ENCODE data around the gene JMJD1C. TPM values are rescaled to one million over a fixed set of nuclear protein-coding genes. Genes with fewer than 3 reads are reported as not detected.

JMJD1C gene
- total RNA-seq, 1 experiment from 2014 or later: 67.6 TPM

DNA sequence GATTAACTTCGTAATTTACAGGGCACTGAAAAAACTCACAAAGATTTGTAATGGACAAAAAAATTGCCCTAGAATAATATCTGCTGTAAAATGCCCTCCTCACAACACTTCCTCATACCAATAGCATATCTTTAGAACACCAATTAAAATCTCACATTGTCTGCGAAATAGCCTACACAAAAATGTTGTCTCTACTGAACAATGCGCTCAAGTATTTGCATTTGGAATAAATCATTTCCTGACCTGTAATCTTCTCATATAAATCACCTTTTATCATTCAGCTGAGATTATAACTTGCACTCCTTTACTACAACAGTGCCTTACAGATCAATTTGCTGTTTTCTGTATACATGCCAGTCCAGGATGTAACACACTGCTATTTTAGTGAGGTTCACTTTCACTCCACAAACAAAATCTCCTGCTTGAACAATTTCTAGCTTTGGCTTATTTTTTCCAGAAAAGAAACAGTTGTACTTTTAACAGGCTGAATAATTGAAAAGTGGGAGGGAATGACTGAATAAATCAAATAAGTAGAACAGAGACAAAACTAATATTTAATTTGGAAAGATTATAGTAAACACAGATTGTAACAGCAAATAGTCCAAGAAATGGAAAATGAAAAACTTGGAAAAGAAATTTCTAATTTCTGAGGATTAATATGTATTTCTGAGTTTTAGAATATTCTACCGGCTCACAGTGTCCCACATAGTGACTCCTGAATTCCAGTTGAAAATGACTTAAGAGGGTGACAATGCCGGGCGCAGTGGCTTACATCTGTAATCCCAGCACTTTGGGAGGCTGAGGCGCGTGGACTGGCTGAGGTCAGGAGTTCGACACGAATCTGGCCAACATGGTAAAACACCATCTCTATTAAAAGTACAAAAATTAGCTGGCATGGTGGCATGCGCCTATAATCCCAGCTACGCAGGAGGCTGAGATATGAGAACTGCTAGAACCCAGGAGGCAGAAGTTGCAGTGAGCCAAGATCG, 30.6 kb downstream of the JMJD1C start:
- intact Hi-C loops (cut with micrococcal nuclease; ENCODE audit: unreplicated experiment): loop anchor here (5.0 to 10.0 kb wide), 2 partner anchors 48 to 170 kb away; no protein-coding TSS in a partner anchor
- TF ChIP-seq, protein P1, sequence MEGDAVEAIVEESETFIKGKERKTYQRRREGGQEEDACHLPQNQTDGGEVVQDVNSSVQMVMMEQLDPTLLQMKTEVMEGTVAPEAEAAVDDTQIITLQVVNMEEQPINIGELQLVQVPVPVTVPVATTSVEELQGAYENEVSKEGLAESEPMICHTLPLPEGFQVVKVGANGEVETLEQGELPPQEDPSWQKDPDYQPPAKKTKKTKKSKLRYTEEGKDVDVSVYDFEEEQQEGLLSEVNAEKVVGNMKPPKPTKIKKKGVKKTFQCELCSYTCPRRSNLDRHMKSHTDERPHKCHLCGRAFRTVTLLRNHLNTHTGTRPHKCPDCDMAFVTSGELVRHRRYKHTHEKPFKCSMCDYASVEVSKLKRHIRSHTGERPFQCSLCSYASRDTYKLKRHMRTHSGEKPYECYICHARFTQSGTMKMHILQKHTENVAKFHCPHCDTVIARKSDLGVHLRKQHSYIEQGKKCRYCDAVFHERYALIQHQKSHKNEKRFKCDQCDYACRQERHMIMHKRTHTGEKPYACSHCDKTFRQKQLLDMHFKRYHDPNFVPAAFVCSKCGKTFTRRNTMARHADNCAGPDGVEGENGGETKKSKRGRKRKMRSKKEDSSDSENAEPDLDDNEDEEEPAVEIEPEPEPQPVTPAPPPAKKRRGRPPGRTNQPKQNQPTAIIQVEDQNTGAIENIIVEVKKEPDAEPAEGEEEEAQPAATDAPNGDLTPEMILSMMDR (IDR thresholded peaks at IDR 0.05; ENCODE audit: unreplicated experiment): no peak
- Mint-ChIP-seq H3K4me3 (ENCODE audit: low read depth, unreplicated experiment) (peak overlapping the region; percentile 27), H3K36me3 (ENCODE audit: insufficient read depth, unreplicated experiment) (peaks cover 5% of the 10 kb centered on the region), H3K9me3 (ENCODE audit: low read depth, unreplicated experiment) (no peaks in the 10 kb centered on the region), H3K4me1 (ENCODE audit: low read depth, unreplicated experiment) (peaks cover 42% of the 10 kb centered on the region), H3K27ac (ENCODE audit: unreplicated experiment) (peak overlapping the region; percentile 67), H3K27me3 (ENCODE audit: unreplicated experiment) (no peaks in the 10 kb centered on the region)
- no TSS peak for BruUV-seq (replicated peaks)
- DNase-seq: no peak
- CTCF ChIA-PET: interaction anchor here (0.6 kb wide), 1 partner anchor 70 kb away, joined by 5 read pairs; no protein-coding TSS in a partner anchor

DNA sequence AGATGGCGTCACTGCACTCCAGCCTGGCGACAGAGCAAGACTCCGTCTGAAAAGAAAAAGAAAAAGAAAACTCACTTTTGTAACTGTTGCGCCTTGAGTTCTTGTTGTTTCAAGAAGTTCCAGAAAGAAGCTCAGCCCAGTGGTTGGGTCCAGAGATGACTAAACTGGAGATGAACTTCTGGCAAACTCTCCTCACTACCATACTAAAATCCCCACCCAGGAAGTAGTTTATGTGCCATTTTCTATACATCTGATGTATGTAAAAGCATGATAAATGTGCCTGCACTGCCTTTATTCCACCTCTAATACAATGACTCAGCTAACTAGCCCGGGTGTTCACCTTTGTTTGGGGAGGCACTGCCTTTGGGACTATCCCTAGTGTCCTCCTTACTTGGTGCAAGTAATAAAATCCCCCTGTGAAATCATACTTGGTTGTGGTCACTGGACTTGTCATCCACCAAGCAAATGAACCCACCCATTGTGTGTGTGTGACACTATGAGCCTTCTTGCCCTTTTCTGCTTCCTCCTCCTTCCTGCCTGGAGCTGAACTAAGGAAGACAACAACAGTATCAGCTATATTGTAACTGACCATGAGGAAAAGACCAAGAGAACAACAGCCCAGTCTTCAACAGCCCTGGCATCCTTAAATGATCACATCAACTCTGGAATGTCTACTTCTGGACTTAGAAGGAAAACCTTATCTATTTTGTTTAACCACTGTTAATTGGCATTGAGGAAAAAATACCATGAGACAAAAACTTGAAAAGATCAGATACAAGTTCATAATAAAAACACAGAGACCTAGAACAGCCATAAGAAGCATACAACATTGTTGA, 33.6 kb downstream of the JMJD1C start:
- Mint-ChIP-seq H3K4me3 (ENCODE audit: low read depth, unreplicated experiment) (no peak overlapping the region), H3K4me1 (ENCODE audit: low read depth, unreplicated experiment) (peaks cover 57% of the 10 kb centered on the region), H3K9me3 (ENCODE audit: low read depth, unreplicated experiment) (no peaks in the 10 kb centered on the region), H3K27ac (ENCODE audit: unreplicated experiment) (peak overlapping the region; percentile 70), H3K27me3 (ENCODE audit: unreplicated experiment) (no peaks in the 10 kb centered on the region), H3K36me3 (ENCODE audit: insufficient read depth, unreplicated experiment) (peaks cover 5% of the 10 kb centered on the region)
- intact Hi-C loops (cut with micrococcal nuclease; ENCODE audit: unreplicated experiment): loop anchor here (5.0 to 10.0 kb wide), 2 partner anchors 45 to 167 kb away; no protein-coding TSS in a partner anchor
- BruUV-seq (replicated peaks): no TSS peak
- peak; percentile 8 for DNase-seq
- TF ChIP-seq, protein P1 (IDR thresholded peaks at IDR 0.05; ENCODE audit: unreplicated experiment): no peak
- CTCF ChIA-PET: interaction anchor here (0.6 kb wide), 1 partner anchor 142 kb away, joined by 4 read pairs; no protein-coding TSS in a partner anchor

DNA sequence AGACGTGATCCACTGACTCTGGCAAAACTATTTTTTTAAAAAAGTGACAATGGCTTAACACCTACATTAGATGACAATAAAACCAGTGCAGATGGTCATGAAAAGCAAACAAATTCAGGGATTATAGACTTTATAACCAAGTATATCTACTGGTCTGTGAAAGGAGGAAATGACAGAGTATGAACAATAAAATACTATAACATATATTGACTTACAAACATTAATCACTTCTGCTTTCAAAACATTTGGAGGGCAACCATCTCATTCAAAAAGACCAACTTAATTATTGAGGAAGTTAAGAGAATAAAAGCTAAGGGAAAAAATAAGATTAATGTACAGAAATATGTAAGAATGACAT, 34.8 kb downstream of the JMJD1C start:
- H3K4me1 Mint-ChIP-seq (ENCODE audit: low read depth, unreplicated experiment): peaks cover 57% of the 10 kb centered on the region
- BruUV-seq (replicated peaks): no TSS peak
- intact Hi-C loops (cut with micrococcal nuclease; ENCODE audit: unreplicated experiment): loop anchor here (5.0 to 10.0 kb wide), 2 partner anchors 44 to 166 kb away; no protein-coding TSS in a partner anchor
- no peaks in the 10 kb centered on the region for H3K9me3 Mint-ChIP-seq (ENCODE audit: low read depth, unreplicated experiment)
- no peak for DNase-seq
- H3K27me3 Mint-ChIP-seq (ENCODE audit: unreplicated experiment): no peaks in the 10 kb centered on the region
- peak overlapping the region; percentile 51 for H3K27ac Mint-ChIP-seq (ENCODE audit: unreplicated experiment)
- H3K4me3 Mint-ChIP-seq (ENCODE audit: low read depth, unreplicated experiment): no peak overlapping the region
- CTCF ChIA-PET: no interaction called here
- peaks cover 5% of the 10 kb centered on the region for H3K36me3 Mint-ChIP-seq (ENCODE audit: insufficient read depth, unreplicated experiment)
- TF ChIP-seq, protein P1 (IDR thresholded peaks at IDR 0.05; ENCODE audit: unreplicated experiment): no peak
